ENCODE data around the gene LRRK2. TPM values are rescaled to one million over a fixed set of nuclear protein-coding genes. Genes with fewer than 3 reads are reported as not detected.

Gene LRRK2
- total and polyA plus RNA-seq, 2 of the 13 experiments (the other 11 are each of a cell fraction or from before 2014, with no cell fraction given): not detected

DNA sequence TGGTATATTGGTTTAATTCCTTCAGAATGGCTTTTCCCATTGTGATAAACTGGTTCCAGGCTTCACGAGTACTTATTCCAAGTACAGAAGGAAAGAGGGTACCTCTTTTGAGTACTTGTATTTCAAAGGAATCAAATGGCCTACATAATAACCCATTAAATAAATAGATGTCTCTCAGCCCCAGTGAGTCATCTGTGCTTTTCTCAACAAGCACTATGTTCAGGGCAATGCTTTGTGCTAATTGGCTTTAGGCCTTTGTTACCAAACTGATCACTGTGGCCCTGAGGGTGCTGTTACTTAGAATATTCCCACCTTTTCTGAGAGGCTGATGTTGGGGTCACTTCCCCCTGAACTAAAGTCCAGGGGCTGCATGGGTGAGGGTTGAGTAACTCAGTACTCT, 107.1 kb downstream of the LRRK2 start:
- BruUV-seq (replicated peaks): no TSS peak
- TF ChIP-seq MAF1 (CRISPR knock-in tag; IDR thresholded peaks at IDR 0.05; ENCODE audit: borderline replicate concordance) (no peak), JDP2 (CRISPR knock-in tag; IDR thresholded peaks at IDR 0.05; ENCODE audit: borderline replicate concordance) (no peak), ZNF598 (CRISPR knock-in tag; IDR thresholded peaks at IDR 0.05; ENCODE audit: borderline replicate concordance) (no peak), HDAC6 (IDR thresholded peaks at IDR 0.05; ENCODE audit: low read depth, low read length) (no peak), ARHGAP35 (CRISPR knock-in tag; IDR thresholded peaks at IDR 0.05; ENCODE audit: borderline replicate concordance) (no peak)
- Histone ChIP-seq H3K4me3 (replicated peaks in 1 of 3; ENCODE audit: insufficient read depth in 1 of 3, low read depth in 2 of 3, low read length in 3 of 3) (no peak overlapping the region), H3K79me2 (ENCODE audit: insufficient read depth, low read length) (no peaks in the 10 kb centered on the region), H3K27ac (ENCODE audit: extremely low read length, insufficient read depth, low read length) (no peak overlapping the region), H4K20me1 (ENCODE audit: insufficient read depth, low read length) (no peaks in the 10 kb centered on the region), H3K9ac (ENCODE audit: insufficient read depth, low read depth, low read length) (no peak overlapping the region), H3K4me2 (ENCODE audit: low read depth, low read length) (no peak overlapping the region), H3K4me1 (ENCODE audit: insufficient read depth, low read length) (no peaks in the 10 kb centered on the region), H3K27me3 (ENCODE audit: control insufficient read depth in 1 of 2, insufficient read depth in 2 of 2, low read length in 2 of 2) (no peaks in the 10 kb centered on the region; a peak in 1 of 5 replicates), H3K9me3 (ENCODE audit: low read length) (no peaks in the 10 kb centered on the region), H2AFZ (ENCODE audit: low read length) (no peak overlapping the region), H3K36me3 (replicated peaks in 1 of 2; ENCODE audit: control insufficient read depth in 1 of 2, insufficient read depth in 2 of 2, low read length in 2 of 2) (no peaks in the 10 kb centered on the region)
- intact Hi-C loops (cut with micrococcal nuclease; ENCODE audit: unreplicated experiment) (no loop called here), in situ Hi-C loops (cut with HindIII; ENCODE audit: extremely low pct_ligation_motif_present, low pct_unique_long_range_greater_than_20kb) (no loop called here)
- ATAC-seq (no peak), DNase-seq (ENCODE audit: low spot score) (no peak), FAIRE-seq (no peak)
- ChIA-PET POLR2A (no interaction called here), CTCF (ENCODE audit: low intra/inter-chr PET ratio, low total read pairs) (no interaction called here)
- WGBS (ENCODE audit: low lambda C conversion rate): 0% methylated on average over 1 of the region's 1 CpG

DNA sequence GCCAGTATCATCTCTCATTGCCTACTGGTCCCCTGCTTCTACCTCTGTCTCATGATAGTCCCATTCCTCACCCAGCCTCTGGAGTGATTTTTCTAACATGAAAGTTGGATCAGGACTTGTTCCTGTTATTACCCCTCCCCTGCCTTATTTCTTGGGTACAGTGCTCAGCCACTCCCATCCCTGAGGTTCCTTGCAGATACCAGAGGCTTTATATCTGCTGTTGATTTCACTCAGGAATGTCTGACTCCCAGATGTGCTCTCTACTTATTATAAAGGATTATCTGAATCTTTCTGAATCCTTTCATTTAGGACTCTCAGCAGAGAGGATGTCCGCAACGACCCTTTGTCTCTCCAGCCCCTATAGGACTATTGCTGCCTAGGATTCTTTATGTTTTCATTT, 111.2 kb downstream of the LRRK2 start:
- Histone ChIP-seq H3K9ac (ENCODE audit: insufficient read depth, low read depth, low read length) (no peak overlapping the region), H3K79me2 (ENCODE audit: insufficient read depth, low read length) (no peaks in the 10 kb centered on the region), H3K27me3 (ENCODE audit: control insufficient read depth in 1 of 2, insufficient read depth in 2 of 2, low read length in 2 of 2) (no peaks in the 10 kb centered on the region), H3K9me3 (ENCODE audit: low read length) (no peaks in the 10 kb centered on the region), H3K4me3 (replicated peaks in 1 of 3; ENCODE audit: insufficient read depth in 1 of 3, low read depth in 2 of 3, low read length in 3 of 3) (no peak overlapping the region), H3K36me3 (replicated peaks in 1 of 2; ENCODE audit: control insufficient read depth in 1 of 2, insufficient read depth in 2 of 2, low read length in 2 of 2) (no peaks in the 10 kb centered on the region), H3K4me2 (ENCODE audit: low read depth, low read length) (no peak overlapping the region), H3K4me1 (ENCODE audit: insufficient read depth, low read length) (no peaks in the 10 kb centered on the region), H4K20me1 (ENCODE audit: insufficient read depth, low read length) (no peaks in the 10 kb centered on the region), H2AFZ (ENCODE audit: low read length) (no peak overlapping the region), H3K27ac (ENCODE audit: extremely low read length, insufficient read depth, low read length) (no peak overlapping the region)
- CTCF ChIA-PET (ENCODE audit: low intra/inter-chr PET ratio, low total read pairs): no interaction called here
- 72% methylated on average over 2 of the region's 2 CpGs for WGBS (ENCODE audit: low lambda C conversion rate)
- DNase-seq (ENCODE audit: low spot score) (no peak), FAIRE-seq (no peak), ATAC-seq (no peak)
- intact Hi-C loops (cut with micrococcal nuclease; ENCODE audit: unreplicated experiment) (loop anchor here (2.0 kb wide), 1 partner anchor 585 kb away; no protein-coding TSS in a partner anchor), in situ Hi-C loops (cut with HindIII; ENCODE audit: extremely low pct_ligation_motif_present, low pct_unique_long_range_greater_than_20kb) (no loop called here)
- TF ChIP-seq RCOR2 (CRISPR knock-in tag; IDR thresholded peaks at IDR 0.05) (no peak), ZNF121 (CRISPR knock-in tag; IDR thresholded peaks at IDR 0.05) (no peak), SIX4 (CRISPR knock-in tag; IDR thresholded peaks at IDR 0.05) (no peak), KMT2A (CRISPR knock-in tag; IDR thresholded peaks at IDR 0.05) (no peak), ISL2 (CRISPR knock-in tag; IDR thresholded peaks at IDR 0.05) (no peak), ZNF337 (CRISPR knock-in tag; IDR thresholded peaks at IDR 0.05; ENCODE audit: borderline replicate concordance, low read depth) (no peak), PAF1 (CRISPR knock-in tag; IDR thresholded peaks at IDR 0.05) (no peak), CENPX (CRISPR knock-in tag; IDR thresholded peaks at IDR 0.05) (no peak)
- TF ChIP-seq, protein P1, sequence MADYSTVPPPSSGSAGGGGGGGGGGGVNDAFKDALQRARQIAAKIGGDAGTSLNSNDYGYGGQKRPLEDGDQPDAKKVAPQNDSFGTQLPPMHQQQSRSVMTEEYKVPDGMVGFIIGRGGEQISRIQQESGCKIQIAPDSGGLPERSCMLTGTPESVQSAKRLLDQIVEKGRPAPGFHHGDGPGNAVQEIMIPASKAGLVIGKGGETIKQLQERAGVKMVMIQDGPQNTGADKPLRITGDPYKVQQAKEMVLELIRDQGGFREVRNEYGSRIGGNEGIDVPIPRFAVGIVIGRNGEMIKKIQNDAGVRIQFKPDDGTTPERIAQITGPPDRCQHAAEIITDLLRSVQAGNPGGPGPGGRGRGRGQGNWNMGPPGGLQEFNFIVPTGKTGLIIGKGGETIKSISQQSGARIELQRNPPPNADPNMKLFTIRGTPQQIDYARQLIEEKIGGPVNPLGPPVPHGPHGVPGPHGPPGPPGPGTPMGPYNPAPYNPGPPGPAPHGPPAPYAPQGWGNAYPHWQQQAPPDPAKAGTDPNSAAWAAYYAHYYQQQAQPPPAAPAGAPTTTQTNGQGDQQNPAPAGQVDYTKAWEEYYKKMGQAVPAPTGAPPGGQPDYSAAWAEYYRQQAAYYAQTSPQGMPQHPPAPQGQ (CRISPR knock-in tag; IDR thresholded peaks at IDR 0.05; ENCODE audit: borderline replicate concordance): no peak
- TF ChIP-seq, protein P2, sequence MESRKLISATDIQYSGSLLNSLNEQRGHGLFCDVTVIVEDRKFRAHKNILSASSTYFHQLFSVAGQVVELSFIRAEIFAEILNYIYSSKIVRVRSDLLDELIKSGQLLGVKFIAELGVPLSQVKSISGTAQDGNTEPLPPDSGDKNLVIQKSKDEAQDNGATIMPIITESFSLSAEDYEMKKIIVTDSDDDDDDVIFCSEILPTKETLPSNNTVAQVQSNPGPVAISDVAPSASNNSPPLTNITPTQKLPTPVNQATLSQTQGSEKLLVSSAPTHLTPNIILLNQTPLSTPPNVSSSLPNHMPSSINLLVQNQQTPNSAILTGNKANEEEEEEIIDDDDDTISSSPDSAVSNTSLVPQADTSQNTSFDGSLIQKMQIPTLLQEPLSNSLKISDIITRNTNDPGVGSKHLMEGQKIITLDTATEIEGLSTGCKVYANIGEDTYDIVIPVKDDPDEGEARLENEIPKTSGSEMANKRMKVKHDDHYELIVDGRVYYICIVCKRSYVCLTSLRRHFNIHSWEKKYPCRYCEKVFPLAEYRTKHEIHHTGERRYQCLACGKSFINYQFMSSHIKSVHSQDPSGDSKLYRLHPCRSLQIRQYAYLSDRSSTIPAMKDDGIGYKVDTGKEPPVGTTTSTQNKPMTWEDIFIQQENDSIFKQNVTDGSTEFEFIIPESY (CRISPR knock-in tag; IDR thresholded peaks at IDR 0.05): no peak
- POLR2A ChIA-PET: no interaction called here
- no TSS peak for BruUV-seq (replicated peaks)
